Measurements from ENCODE around the gene ELF4. TPM values are rescaled to one million over a fixed set of nuclear protein-coding genes. Genes with fewer than 3 reads are reported as not detected.
A peak's percentile ranks its signal among the peaks of the same experiment; 100 is the strongest.

Gene ELF4
- total RNA-seq, 1 donor from 2014 or later, result 28.7 TPM

DNA sequence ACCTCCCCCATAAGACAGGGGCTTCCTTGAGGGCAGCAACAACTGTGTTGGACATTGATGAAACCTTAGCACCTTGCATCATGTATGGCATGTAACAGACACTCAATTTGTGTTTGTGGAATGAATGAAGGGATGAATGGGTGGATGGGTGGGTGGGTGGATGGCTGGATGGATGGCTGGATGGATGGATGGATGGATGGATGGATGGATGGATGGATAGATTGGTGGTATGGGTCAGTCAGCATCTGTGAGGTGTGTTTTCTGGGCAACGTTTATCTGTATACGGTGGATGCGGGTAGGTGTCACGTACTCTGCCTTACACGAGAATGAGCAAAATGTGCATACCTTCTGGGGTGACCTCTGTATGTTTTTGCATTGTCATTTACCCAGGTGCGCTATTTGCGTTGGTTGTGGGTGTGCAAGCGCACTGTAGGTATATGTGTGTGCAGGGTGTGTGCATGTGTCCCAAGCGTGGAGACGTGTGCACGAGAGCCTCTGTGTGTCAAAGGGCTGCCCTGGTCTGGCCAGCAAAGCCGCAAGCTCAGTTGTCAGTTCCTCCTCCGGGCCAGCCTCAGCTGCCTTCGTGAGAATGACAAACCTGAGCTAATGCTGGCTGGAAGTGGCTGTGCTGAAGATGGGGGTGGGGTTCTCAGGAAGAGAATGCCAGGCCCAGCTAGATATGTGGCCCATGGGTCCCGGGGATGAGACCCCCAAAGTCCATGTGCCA, 26.5 kb downstream of the ELF4 start:
- DNase-seq (ENCODE audit: low spot score), result no peak

DNA sequence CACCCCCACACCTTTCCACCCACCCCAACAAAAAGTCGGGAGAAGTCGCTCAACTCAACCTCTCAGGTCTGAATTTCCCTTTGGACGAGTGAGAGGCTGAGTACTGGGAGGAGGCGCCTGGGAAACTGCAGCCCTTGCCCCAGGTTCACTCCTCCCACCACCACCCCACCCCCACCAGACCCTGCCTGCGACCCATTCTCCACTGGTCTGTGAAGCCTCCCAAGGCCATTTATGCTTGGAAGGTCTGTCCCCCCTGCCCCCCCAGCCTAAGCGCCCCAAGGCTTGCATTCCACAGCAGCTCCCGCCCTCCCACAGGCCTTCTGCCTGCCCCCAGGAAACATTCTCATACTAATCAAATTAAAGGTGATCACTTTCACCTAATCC, 27.2 kb downstream of the ELF4 start:
- DNase-seq (ENCODE audit: low spot score), result no peak

DNA sequence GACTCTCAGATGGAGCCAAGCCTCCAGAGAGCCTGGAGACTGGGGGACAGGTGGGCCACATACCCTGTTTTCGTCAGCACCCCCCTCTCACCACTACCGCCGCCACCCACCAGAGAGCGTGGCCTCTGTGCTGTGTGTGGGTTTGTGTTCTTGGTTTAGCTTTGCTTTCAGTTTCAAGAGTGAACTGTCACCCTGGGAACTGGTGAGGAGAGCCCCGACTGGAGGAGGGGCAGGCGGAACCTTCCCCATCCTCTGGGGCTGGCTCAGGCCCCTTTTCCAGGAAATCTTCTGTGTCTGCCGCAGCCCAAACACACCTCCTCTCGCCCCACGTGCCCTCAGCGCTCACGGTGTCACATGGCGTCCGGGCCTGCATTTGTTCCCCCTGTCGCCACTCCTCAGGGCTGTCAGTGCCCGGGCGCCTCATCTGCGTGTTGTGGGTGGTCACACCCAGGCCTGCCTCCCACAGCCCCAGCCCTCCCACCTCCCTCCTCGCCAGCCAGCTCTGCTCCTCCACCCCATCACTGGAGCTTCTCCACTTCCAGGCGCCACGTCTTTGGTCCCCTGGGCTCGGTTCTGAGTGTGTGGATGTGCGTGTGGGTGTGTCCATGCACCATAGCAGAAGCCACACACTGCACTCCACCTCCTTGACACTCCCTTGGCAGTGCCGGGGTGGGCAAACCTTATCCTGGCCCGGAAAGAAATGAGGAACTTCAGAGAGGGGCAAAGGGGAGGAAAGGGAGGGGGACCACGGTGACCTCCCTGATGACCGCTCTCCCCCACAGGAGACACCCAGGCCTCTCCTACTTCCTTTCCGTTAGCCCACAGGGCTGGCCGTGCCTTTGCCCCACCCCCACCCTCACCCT, 27.8 kb downstream of the ELF4 start:
- DNase-seq (ENCODE audit: low spot score), result no peak

DNA sequence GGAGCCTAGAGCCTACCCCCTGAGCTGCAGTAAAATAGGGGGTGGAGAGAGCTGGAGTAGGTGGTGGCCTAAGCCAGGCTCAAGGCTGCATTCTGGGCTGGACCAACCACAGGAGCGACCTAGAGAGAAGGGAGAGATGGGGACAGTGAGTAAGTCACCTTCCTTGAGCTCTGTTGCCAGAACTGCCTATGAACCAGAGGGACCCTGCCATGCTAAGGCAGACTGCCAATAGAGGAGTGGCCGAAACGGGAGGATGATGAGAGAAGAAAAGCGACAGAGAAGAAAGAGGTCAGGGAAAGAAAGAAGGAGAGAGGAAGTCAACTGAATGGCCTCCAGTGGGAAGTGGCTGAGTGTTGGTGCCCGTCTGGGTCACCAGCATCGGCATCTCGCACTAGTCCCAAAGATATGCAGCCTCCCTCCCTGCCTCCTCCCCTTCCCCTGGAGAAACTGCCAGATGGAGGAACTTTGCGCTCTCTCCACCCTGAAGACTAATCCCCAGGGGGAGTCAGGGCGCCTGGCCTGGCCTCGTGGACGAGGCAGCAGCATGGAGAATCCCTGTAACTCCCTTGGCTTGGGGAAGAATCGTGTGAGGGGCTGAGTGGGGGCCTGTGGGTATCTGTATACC, 28.8 kb downstream of the ELF4 start:
- DNase-seq (ENCODE audit: low spot score), result no peak

DNA sequence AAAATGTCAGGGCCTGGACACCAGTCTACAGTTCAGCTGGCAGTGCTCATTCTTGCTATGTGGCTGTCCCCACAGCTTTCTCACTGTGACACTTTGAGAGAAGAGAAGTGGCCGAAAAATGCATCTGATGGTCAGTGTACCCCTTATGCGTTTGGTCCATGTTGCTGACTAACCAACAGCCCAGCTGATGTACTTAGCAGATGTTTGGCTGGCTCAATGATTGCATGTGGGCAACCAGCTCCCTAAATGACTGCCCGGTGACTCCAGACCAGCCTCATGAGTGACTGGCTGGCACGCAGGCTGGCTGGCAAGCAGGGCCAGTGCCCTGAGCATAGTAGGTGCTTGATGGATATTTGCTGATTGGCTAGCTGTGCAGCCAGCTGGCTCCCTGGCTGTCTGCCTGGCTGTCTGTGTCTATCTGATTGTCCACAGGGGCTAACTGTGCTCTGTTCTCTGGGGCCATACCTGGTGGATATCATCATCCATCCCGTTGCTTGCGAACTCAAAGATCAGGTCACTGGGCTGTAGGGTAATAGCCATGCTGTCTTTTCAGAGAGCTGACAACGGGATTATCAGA, 29.4 kb downstream of the ELF4 start:
- no peak for DNase-seq (ENCODE audit: low spot score)

DNA sequence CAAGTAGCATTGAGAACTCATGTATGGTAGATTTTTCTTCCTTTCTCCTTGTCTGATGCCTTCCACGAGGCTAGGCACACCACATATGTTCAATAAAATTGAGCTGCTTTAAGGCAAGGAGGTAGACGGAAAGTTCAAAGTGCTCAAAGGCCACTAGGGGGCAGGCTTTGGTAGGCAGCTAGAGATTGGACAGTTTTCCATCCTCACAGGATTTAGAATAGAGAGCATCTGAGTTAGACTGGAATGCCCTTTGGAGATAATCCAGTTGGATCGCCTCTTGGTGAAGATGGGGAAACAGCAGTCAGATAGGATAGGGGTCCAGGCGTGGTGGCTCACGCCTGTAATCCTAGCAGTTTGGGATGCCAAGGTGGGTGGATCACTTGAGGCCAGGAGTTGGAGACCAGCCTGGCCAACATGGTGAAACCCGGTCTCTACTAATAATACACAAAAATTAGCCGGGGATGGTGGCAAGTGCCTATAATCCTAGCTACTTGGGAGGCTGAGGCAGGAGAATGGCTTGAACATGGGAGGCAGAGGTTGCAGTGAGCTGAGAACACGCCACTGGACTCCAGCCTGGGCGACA, 30.4 kb downstream of the ELF4 start:
- peak; percentile 56 for DNase-seq (ENCODE audit: low spot score)

DNA sequence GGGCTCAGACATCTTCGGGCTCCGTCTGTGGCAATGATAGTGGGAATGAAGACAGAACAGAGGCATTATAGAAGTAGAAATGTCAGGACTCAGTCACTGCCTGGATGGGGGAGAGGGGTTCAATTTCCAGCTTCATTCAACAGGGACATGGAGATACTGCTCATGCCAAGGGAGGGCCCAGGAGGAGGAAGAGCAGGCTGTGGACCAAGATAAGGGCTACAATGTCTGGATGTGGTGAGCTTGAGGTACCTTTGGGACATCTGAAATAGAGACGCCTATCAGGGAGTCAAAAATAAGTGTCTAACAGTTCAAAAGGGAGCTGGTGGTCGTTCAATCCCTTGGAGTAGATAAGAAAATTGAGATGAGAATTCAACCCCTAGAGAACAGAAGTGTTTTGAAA, 34.5 kb downstream of the ELF4 start:
- DNase-seq (ENCODE audit: low spot score), result no peak

DNA sequence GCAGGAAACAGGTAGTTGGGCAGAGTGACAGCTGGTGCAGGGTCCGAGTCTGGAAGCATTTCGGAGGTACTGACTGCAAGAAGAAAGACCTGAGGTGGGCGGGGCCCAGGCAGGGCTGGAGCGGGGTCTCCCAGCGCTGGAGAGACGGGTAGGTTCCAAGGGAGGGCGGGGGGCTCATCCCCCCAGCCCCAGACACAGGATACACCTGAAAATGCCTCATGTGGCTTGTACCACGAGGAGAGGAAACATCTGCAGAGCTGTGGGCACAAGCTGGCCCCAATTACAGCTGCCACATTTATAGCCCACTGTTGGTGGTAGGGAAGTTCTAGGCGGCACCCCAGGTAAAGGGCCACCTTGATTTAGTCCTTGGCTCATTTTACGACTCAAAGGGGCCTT, 38.0 kb downstream of the ELF4 start:
- DNase-seq (ENCODE audit: low spot score), result no peak

DNA sequence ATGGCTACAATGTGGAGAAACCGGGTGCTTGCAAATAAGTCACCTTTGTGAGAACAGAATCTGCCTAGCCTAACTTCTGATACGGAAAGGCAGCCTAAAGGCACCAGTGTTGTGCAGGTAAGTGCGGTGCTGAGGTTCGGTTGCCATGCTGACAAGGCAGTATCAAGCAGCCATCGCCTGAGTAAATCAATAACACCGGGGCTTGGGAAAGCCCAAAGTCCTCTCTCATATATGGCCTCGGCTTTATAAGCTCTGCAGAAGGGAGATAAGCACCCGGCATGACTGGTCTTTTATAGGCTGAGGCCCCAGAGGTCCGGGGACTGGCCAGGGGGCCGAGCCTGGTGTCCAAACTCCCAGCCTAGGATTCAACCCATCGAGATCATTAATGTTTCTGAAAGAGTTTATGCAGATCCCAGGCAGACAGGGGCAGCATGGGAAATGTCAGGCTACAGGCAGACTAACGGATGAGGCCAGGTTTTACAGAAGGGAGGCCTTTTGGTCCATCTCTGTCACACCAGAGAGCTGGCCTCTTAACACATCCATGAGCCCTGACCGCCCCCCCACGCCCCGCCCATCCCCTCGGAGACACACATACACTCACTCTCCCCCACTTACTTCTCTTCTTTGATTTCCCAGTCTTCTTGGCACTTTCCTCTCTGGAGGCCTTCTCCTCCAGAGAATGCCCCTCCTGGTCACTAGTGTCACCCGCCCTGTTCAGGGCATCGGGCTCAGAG, 38.5 kb downstream of the ELF4 start:
- no peak for DNase-seq (ENCODE audit: low spot score)

DNA sequence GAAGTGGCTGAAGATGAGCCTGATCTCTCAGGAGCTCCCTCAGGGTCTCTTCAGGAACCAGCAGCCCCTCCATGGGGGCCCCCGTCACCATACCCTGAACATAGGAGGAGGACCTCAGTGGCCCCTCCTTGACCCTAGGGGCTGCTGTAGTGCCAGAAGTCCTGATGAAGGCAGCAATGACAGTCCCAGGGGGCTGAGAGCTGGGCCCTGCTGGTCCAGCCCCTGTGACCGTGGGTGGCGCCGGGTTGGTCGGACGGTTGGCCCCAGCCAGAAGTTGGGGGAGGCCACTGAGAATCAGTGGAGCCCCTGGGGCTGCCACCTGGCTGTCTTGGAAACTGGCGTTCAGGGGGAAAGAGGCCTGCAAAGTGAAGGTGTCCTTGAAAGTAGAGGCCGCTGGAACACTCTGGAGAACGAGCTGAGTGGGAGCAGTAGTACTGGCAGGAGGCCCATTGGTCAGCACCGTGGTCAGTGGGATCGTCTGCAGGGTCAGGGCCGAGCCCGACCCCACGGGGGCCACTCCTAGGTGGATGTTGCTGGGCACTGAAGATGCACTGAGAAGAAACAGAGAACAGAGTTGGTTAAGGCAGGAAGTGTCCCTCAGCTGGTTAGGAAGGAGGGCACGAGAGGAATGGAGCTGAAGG, 43.2 kb downstream of the ELF4 start:
- DNase-seq (ENCODE audit: low spot score), result no peak

DNA sequence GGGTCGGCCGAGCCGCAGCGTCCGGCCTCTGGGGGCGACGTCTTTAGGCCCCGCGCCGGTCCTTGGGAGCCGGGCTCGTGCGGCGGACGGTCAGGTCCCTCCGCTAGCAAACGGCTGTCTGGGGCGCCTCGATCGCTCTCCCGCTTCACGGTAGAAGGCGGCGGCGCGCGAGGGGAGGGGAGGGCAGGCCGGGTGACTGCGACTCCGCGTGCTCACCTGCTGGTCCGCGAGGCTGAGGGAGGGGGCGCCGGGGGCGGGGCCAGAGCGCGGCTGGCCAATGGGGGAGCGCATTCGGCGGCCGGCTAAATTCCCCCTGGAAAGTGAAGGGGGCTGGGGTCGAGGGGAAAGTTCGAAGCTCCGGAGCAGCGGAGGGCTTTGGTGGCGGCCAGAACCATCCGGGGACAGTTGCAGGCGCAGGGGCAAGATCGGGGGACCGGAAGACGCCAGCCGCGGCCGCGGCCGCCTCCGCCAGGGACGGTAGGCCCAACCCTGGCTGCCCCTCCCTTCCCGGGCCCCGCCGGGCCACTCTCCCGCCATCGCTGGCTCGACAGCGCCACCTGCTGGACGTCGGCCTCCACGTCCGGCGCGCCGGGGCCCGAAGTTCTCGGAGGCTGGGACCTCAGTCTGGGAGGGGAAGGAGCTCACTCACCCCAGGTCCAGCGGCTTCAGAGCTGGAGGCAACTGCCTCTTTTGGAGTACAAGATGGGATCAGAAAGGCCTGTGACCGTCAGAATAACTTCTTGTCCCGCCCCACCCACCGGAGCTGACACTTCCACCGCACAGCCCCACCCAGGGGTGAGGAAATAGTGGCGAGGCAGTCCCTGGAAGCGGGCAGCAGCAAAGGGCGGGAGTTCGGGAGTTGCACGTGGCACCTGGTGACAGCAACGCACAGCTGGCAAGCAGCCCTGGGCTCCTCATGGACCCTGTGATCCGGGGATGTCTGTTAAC, 49.9 kb downstream of the ELF4 start:
- DNase-seq (ENCODE audit: low spot score), result peak; percentile 79

DNA sequence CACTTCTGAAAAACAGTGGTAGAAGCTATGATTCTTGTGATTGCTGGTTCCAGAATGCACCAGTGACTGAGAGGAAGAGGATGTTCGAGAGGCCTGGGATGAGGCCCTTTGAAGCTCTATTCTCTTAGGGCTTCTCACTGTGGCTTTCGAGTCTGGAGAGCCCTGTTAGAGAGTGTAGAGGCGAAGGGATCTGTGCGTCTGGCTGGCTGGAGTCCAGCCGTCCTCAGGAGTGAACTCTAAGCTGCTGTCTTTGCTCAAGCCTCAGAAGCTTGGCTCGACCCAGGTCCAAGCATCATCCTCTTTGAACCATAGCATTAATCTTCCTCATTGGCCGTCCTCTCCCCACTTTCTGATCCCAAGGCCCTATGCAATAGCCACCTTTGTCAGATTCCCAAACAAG, 51.6 kb downstream of the ELF4 start:
- no peak for DNase-seq (ENCODE audit: low spot score)

DNA sequence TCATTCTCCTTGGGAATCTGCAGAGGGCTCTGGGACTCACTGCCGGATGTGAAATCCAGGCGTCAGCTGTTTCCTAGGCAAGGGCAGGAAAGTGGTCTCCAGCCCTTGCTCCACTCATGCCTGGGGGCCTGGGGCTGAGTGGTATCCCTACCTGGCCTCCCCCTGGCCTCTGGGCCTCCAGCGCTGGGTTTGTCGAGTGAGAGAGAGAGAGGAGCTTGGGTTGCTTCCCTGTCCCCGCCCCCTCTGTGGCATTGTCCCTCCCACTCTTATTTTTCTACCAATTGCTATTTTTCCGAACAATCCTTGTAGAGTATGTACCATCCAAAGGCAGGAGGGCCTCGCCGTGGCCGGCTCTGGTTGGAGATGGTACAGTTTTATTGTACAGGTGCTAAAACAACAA, 53.1 kb downstream of the ELF4 start:
- no peak for DNase-seq (ENCODE audit: low spot score)

DNA sequence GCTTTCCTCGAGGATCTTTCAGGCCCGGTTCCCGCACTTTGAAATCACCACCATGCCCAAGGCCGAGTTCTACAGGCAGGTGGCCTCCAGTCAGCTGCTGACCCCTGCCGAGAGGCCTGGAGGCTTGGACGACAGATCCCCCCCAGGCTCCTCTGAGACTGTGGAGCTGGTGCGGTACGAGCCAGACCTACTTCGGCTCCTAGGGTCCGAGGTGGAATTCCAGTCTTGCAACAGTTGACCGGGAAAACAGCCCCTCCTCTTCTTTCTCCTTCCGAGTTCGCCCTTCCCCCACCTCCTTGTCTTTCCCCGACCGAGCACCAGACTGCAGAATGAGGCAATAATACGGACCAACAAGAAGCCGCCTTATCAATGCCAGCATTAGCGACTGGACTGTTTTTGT, 54.4 kb downstream of the ELF4 start:
- DNase-seq (ENCODE audit: low spot score), result no peak

DNA sequence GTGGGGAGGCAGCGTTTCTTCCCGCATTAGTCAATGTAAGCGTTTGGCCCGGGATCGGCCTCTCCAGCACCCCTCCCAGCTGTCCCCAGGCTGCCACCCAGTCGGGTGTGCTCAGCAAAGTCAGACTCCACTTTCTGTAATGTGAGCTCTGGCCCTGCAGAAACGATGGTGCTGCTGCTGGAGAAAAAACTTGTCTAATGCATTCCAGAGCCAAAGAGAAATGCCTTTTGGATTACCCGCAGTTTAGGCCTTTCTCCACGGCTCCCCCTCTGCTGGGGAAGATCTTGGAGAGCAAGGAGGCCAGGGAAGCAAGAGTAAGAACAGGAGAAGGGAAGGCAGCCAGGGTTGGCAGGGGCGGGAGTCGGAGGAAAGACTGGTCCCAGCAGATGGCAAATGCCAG, 55.2 kb downstream of the ELF4 start:
- DNase-seq (ENCODE audit: low spot score), result peak; percentile 46

DNA sequence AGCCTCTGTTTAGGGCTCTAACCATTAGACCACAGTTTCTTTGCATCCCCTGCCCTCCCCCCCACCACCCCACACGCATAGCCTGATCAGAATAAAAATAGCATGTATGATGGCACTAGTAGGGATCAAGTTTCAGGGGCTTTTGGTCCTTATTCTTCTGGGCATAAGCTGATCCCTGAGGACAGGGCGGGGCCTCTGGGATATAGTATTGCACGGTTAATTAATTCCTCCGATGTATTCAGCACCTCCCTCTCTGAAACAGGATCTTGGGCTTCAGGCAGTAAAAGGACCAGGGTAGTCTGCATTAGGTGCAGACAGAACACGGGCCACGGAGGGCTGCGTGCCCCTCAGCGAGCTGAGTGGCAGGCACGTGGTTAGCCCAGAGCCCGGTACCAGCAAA, 57.1 kb downstream of the ELF4 start:
- no peak for DNase-seq (ENCODE audit: low spot score)

DNA sequence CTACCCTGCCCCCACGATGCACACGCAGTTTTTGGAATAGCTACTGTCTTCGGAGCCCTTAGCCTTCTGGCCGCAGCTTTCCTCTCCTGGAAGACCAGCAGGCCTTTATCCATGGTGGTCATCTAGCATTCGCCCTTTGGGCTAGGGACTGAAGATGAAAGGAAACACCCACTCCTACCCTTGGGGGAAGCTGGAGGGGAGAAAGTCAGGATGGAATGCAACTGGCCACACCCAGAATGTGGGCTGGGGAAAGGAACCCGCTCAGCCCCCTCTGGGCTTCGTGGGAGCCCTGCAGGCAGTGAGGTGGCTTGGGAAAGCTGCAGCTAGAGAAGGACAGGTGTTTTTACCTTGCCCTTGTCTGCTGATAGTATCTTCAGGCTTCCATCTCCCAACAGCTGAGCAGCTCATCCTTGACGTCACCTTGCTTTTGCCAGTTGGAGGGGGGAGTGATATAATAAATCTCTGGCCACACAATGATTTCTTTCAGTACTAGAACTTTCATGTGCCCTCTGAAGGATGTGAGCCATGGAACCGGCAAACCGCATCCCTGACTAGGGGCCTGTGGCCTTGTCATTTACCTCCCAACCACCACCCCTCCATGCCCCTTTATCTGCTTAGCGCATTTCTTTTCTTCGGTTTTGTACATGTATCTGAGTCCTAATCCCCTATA, 59.0 kb downstream of the ELF4 start:
- DNase-seq (ENCODE audit: low spot score), result no peak

DNA sequence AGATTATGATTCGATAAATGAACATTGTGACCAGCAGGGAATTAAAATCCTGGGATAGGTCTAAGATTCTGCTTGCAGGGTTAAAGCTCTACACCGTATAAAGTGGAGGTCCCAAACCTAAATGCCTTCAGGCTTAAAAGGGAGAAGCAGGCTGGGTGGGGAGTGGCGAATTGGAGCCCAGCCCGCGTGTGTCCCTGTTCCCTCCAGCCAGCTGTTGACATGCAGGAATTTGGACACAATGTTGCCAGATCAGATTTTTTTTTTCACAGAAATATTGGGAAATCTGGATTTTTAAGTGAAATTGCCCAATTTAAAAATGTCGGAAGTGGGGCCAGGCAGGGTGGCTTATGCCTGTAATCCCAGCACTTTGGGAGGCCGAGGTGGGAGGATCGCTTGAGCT, 60.5 kb downstream of the ELF4 start:
- DNase-seq (ENCODE audit: low spot score), result no peak

DNA sequence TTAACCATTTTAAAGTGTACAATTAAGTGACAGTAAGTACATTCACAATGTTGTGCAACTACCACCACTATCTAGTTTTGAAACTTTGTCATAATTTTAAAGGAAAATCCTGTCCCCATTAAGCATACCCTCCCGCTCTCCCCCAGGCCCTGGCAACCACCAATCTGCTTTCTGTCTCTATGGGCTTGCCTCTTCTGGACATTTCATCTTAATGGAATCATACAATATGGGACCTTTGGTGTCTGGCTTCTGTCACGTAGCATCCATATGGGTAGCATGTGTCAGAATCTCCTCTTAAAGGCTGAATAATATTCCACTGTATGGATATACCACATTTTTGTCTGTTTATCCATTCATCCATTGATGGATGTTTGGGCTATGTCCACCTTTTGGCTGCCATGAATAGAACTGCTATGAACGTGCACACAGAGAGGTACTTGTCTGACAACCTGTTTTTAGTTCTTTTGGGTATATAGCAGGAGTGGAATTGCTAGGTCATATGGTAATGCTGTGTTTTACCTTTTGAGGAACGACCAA, 61.5 kb downstream of the ELF4 start:
- DNase-seq (ENCODE audit: low spot score), result no peak

Measured in ureter (tissue), 1 donor.